HG03469 (cell line): ENCODE data around the gene CLNS1A.
"Not testable (repeated sequence)": the region's sequence is repeated elsewhere in the genome, so short reads cannot be mapped to it uniquely, and the experiment has no call there.

Experiments used
- ATAC-seq: cut with Tn5 transposase; IDR thresholded peaks from one replicate; pipeline ENCODE4 v1.9.1; 2021; ENCODE audit warnings: mild to moderate bottlenecking, moderate library complexity, moderate number of reproducible peaks; ENCODE audit not compliant: unreplicated experiment

CLNS1A gene

GRCh38 chr11:77637345-77638165 is at the start of gene CLNS1A:
CLNS1A (minus strand) TSS chr11:77637794; CDS start chr11:77637714, 80 bp downstream.
- peak; percentile 80 for ATAC-seq

GRCh38 chr11:77687088-77687487 is 49.5 kb upstream of the CLNS1A start:
- ATAC-seq: no peak

- ATAC-seq: no peak
Measured at GRCh38 chr11:77677138-77677537, 39.5 kb upstream of the CLNS1A start.

- ATAC-seq: no peak
Measured at GRCh38 chr11:77672264-77672663, 34.7 kb upstream of the CLNS1A start.

GRCh38 chr11:77669848-77670511 is 32.4 kb upstream of the CLNS1A start:
- ATAC-seq: no peak

- no peak for ATAC-seq
Measured at GRCh38 chr11:77668760-77669159, 31.2 kb upstream of the CLNS1A start.

GRCh38 chr11:77665240-77665965 is 27.8 kb upstream of the CLNS1A start:
- ATAC-seq: no peak

- ATAC-seq: no peak
Measured at GRCh38 chr11:77661670-77662069, 24.1 kb upstream of the CLNS1A start.

GRCh38 chr11:77660947-77661346 is 23.4 kb upstream of the CLNS1A start:
- no peak for ATAC-seq

GRCh38 chr11:77658213-77659013 is 20.8 kb upstream of the CLNS1A start:
- no peak for ATAC-seq

GRCh38 chr11:77656362-77656761 is 18.8 kb upstream of the CLNS1A start:
- ATAC-seq: no peak

- ATAC-seq: no peak
Measured at GRCh38 chr11:77654770-77655434, 17.3 kb upstream of the CLNS1A start.

- no peak for ATAC-seq
Measured at GRCh38 chr11:77650123-77650522, 12.5 kb upstream of the CLNS1A start.

- no peak for ATAC-seq
Measured at GRCh38 chr11:77647654-77648305, 10.2 kb upstream of the CLNS1A start.

GRCh38 chr11:77644887-77645286 is 7.3 kb upstream of the CLNS1A start:
- ATAC-seq: no peak

GRCh38 chr11:77642228-77642627 is 4.6 kb upstream of the CLNS1A start:
- ATAC-seq: no peak

GRCh38 chr11:77636731-77637344 is 756 bp downstream of the CLNS1A start:
- ATAC-seq: no peak

- not testable (repeated sequence) for ATAC-seq
Measured at GRCh38 chr11:77633926-77634325, 3.7 kb downstream of the CLNS1A start.

- ATAC-seq: no peak
Measured at GRCh38 chr11:77630157-77630710, 7.4 kb downstream of the CLNS1A start.
